Endodermal cell (in vitro differentiated cells): ENCODE data around the gene GYS1. TPM values are rescaled to one million over a fixed set of nuclear protein-coding genes. Genes with fewer than 3 reads are reported as not detected.
"Not testable (repeated sequence)": the region's sequence is repeated elsewhere in the genome, so short reads cannot be mapped to it uniquely, and the experiment has no call there.

Source experiments
- DNase-seq: peaks from one replicate; pipeline ENCODE4 v3.0.0-alpha.2; 2017
- H3K27ac ChIP-seq: 2 replicates; pipeline ENCODE4 v1.5.1; 2013; ENCODE audit warnings: mild to moderate bottlenecking, low read depth, low read length, moderate library complexity
- H3K27me3 ChIP-seq: 2 replicates; pipeline ENCODE4 v1.6.1; 2013; ENCODE audit warnings: mild to moderate bottlenecking, low read length, moderate library complexity; ENCODE audit not compliant: insufficient read depth, control insufficient read depth, poor library complexity, severe bottlenecking
- H3K36me3 ChIP-seq: 2 replicates; pipeline ENCODE4 v1.7.0; 2013; ENCODE audit warnings: mild to moderate bottlenecking, low read length, moderate library complexity; ENCODE audit not compliant: control insufficient read depth, insufficient read depth
- H3K4me1 ChIP-seq: one replicate; pipeline ENCODE4 v1.7.0; 2013; ENCODE audit warnings: low read length; ENCODE audit not compliant: control insufficient read depth, insufficient read depth
- H3K4me3 ChIP-seq: 2 replicates; pipeline ENCODE4 v1.5.1; 2013; ENCODE audit warnings: mild to moderate bottlenecking, low read length, moderate library complexity
- H3K9ac ChIP-seq: 2 replicates; pipeline ENCODE4 v1.6.1; 2013; ENCODE audit warnings: mild to moderate bottlenecking, low read length, moderate library complexity; ENCODE audit not compliant: poor library complexity, severe bottlenecking; ENCODE audit errors: extremely low read depth
- H3K9me3 ChIP-seq: 2 replicates; pipeline ENCODE4 v1.6.1; 2013; ENCODE audit warnings: mild to moderate bottlenecking, low read length, moderate library complexity; ENCODE audit not compliant: control insufficient read depth
- H3K27ac Mint-ChIP-seq: 2 replicates; pipeline ENCODE4 v1.8.0; 2020; ENCODE audit warnings: mixed read lengths
- H3K27me3 Mint-ChIP-seq: 2 replicates; pipeline ENCODE4 v1.8.0; 2021; ENCODE audit warnings: mild to moderate bottlenecking, mixed read lengths; ENCODE audit not compliant: insufficient read depth
- H3K36me3 Mint-ChIP-seq: 2 replicates; pipeline ENCODE4 v1.8.0; 2020; ENCODE audit warnings: low read depth, mixed read lengths
- H3K4me1 Mint-ChIP-seq: 2 replicates; pipeline ENCODE4 v1.8.0; 2020; ENCODE audit warnings: mixed read lengths
- H3K4me3 Mint-ChIP-seq: 2 replicates; pipeline ENCODE4 v1.8.0; 2020; ENCODE audit warnings: mild to moderate bottlenecking, moderate library complexity, mixed read lengths
- H3K9me3 Mint-ChIP-seq: 2 replicates; pipeline ENCODE4 v1.8.0; 2020; ENCODE audit warnings: mild to moderate bottlenecking, mixed read lengths
- CTCF ChIP-seq: fragments of 200-600 bp; sonication (generic); conservative IDR thresholded peaks from 2 replicates; pipeline ENCODE4 v1.5.0; 2021; ENCODE audit warnings: antibody characterized with exemption, mild to moderate bottlenecking
- WGBS, 2 experiments: methylation state at CpG; one replicate each; pipeline versions ENCODE4 v1.1.5 to v1.1.7; 2013; ENCODE audit warnings: missing lambda C conversion rate in 2 of 2, mixed read lengths in 1 of 2; ENCODE audit not compliant: insufficient coverage in 1 of 2, insufficient read length in 1 of 2; 5-methylcytosine and 5-hydroxymethylcytosine counted together
- long read RNA-seq, 4 experiments: library from polyadenylated mRNA in 2 of 4; library from RNA in 1 of 4; library from capped mRNA in 1 of 4; stranded (forward) in 3 of 4; unstranded in 1 of 4; transcript quantifications; one replicate each; pipeline ENCODE4 v2.0.0, GENCODE V29; 2020 to 2021; ENCODE audit warnings: inconsistent platforms in 1 of 4
- polyA plus RNA-seq, 2 experiments: library from polyadenylated mRNA; stranded (reverse); fragments of 50-300 nt; gene quantifications; one replicate each; pipeline ENCODE4 v1.2.3, GENCODE V29; 2013
- total RNA-seq, 2 donors: library from RNA; stranded (reverse); fragmentation: NEBNext Ultra II Directional in 1 of 2; extraction: Animal tissue kit (Norgen Biotek cat#: 25700) in 1 of 2; gene quantifications; 2 replicates in 1 of 2; 3 replicates in 1 of 2; pipeline ENCODE4 v1.2.1, GENCODE V29; 2021

The GYS1 gene
- 10 to 100 TPM; 63.5 to 69.1 TPM for total RNA-seq
- polyA plus RNA-seq (2013, experiment 1 of 2), result 34.7 TPM
- 34.4 TPM for polyA plus RNA-seq (2013, experiment 2 of 2)
- long read RNA-seq, experiment 1, transcript GYS1-202 (16 exons, 3,574 nt), result major isoform, 8 of 24 reads
- long read RNA-seq, experiment 1, partial matches to known transcripts, result 14 of 24 reads
- long read RNA-seq, experiment 1, other reads (novel, unspliced or antisense), result 2 of 24 reads
- long read RNA-seq, experiment 2, transcript GYS1-202 (16 exons, 3,574 nt), result major isoform, 97 of 130 reads
- long read RNA-seq, experiment 2, partial matches to known transcripts, result 24 of 130 reads
- long read RNA-seq, experiment 2, other reads (novel, unspliced or antisense), result 9 of 130 reads
- long read RNA-seq, experiment 3, transcript GYS1-202 (16 exons, 3,574 nt), result major isoform, 74 of 85 reads
- long read RNA-seq, experiment 3, partial matches to known transcripts, result 10 of 85 reads
- long read RNA-seq, experiment 3, other reads (novel, unspliced or antisense), result 1 of 85 reads
- long read RNA-seq, experiment 4, partial matches to known transcripts, result 1 of 1 reads
- long read RNA-seq, experiment 4, other reads (novel, unspliced or antisense), result 0 of 1 reads

DNA sequence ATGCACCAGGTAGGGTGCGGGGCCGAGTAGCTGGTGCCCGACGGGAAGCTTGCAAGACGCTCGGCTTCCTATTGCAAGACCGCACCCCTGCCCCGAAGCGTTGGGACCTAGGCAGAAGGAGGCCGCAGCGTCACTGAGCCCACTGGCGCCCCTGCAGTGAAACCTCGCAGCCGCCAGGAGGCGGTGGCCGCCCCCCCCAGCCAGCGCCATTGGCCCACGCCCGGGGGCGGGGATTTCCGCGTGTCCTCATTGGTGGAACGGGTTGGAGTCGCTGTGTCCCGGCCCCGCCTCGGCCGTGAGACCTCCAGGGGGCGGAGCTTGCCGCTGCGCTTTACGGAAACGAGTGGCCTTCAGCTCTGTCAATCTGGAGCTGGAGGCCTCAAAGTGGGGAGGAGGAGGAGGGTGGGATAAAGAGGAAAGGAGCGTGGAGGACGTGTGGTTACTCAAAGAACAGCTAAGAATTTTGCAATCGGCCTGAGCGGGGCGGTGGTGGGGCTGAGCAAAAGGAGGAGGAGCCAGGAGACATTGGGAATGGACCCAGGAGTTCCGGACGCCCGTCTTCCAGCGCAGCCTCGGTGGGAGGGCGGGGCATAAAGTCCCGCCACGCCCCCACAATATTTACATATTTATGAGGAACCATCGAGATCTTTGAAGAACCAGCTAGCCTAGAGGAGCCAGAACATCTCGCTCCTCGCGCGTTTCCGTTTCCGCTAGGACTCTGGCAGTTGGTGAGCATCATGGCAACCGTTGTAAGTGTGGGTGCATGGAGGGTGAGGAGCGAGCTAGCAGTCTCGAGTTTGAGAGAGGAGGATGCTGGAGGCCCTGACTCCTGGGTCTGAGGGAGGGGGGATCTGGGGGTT, at the start of gene GYS1, which contains the start of gene RUVBL2:
Gene GYS1, minus strand, starts transcription at position 135 of the 860 bp plus-strand sequence. CDS start 197 bp downstream, outside the sequence.
Gene RUVBL2, plus strand, starts transcription at position 713 of the 860 bp plus-strand sequence. Its CDS starts 25 bp downstream, at position 738.
- peak; percentile 98 for TF ChIP-seq CTCF
- Histone ChIP-seq H3K27ac (peak within 1 kb of the TSS; percentile 85), H3K9ac (peak within 1 kb of the TSS; percentile 83), H3K9me3 (no peaks in the 10 kb centered on the region), H3K27me3 (no peaks in the 10 kb centered on the region), H3K4me1 (peaks cover 4% of the 10 kb centered on the region), H3K4me3 (peak within 1 kb of the TSS; percentile 100), H3K36me3 (peaks cover 4% of the 10 kb centered on the region)
- WGBS, 2 experiments, result 0% methylated on average over 8 to 56 of the region's 56 CpGs
- peak; percentile 100 for DNase-seq
- peak within 1 kb of the TSS; percentile 99 for H3K27ac Mint-ChIP-seq
- H3K27me3 Mint-ChIP-seq, result no peaks in the 10 kb centered on the region
- peaks cover 23% of the 10 kb centered on the region for H3K4me1 Mint-ChIP-seq
- H3K4me3 Mint-ChIP-seq, result peak within 1 kb of the TSS; percentile 97
- no peaks in the 10 kb centered on the region for H3K9me3 Mint-ChIP-seq
- H3K36me3 Mint-ChIP-seq, result peaks cover 26% of the 10 kb centered on the region

DNA sequence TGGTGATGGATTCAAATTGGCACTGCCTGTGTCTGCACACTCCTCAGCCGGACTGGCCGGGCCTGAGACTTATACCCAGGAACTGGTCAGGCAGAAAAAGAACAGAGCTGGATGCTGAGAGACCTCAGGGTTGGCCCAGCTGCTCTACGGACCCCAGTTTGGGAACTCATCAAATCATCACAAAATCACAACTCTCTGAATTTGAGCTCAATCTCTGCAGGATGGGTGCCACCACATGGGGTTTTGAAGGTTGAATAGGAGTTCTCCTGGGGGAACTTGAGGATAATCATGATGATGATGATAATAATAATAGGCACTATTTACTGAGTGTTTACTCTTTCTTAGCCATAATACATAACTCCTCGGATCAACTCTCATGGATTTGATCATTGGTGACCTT, 49.6 kb upstream of the GYS1 start:
- H3K4me3 ChIP-seq, H3K4me1 Mint-ChIP-seq: not testable (repeated sequence)

DNA sequence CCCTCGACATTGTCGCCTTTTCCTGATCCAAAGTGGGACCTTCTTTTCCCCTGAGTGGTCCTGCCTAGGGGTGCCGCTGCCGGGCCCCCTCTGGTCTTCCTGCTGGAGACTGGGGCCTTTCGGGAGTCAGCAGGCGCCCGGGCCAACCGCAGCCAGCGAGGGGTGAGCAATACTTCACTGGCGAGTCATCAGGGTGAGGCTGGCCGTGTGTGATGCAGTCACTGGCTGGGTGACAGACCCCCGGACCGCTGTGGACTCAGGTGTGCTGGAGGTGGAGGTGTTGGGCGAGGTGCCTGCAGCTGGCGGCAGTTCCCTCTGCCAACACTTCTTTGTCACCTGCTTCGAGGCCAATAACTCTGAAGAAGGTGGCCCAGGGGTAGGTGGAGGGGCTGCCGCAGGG, 49.1 kb upstream of the GYS1 start:
- Histone ChIP-seq H3K36me3 (no peaks in the 10 kb centered on the region), H3K9me3 (no peaks in the 10 kb centered on the region), H3K4me1 (no peaks in the 10 kb centered on the region), H3K27ac (no peak overlapping the region), H3K9ac (no peak overlapping the region), H3K27me3 (no peaks in the 10 kb centered on the region), H3K4me3 (no peak overlapping the region)
- H3K27ac Mint-ChIP-seq, result no peak overlapping the region
- peak; percentile 63 for DNase-seq
- no peaks in the 10 kb centered on the region for H3K36me3 Mint-ChIP-seq
- WGBS, 2 experiments, result 80 to 84% methylated on average over 6 to 17 of the region's 17 CpGs
- H3K4me3 Mint-ChIP-seq, result no peak overlapping the region
- no peaks in the 10 kb centered on the region for H3K4me1 Mint-ChIP-seq
- peaks cover 8% of the 10 kb centered on the region for H3K27me3 Mint-ChIP-seq
- no peak for TF ChIP-seq CTCF
- no peaks in the 10 kb centered on the region for H3K9me3 Mint-ChIP-seq

More for the DNA sequence above, 49.6 kb upstream of the GYS1 start:
- H3K27ac ChIP-seq, H3K9ac ChIP-seq, H3K4me1 ChIP-seq, H3K4me3 Mint-ChIP-seq, H3K9me3 Mint-ChIP-seq, H3K9me3 ChIP-seq, H3K27me3 ChIP-seq, H3K27me3 Mint-ChIP-seq, DNase-seq, H3K36me3 Mint-ChIP-seq, H3K27ac Mint-ChIP-seq, H3K36me3 ChIP-seq: not testable (repeated sequence)
- 83% methylated on average over 1 of the region's 4 CpGs; no CpG with 5 or more reads in 1 of the 2 experiments for WGBS, 2 experiments

- H3K4me3 Mint-ChIP-seq, H3K36me3 ChIP-seq, H3K27ac ChIP-seq, H3K9me3 ChIP-seq, H3K27me3 ChIP-seq, H3K4me1 Mint-ChIP-seq, DNase-seq, H3K36me3 Mint-ChIP-seq, H3K4me3 ChIP-seq, H3K9ac ChIP-seq, H3K9me3 Mint-ChIP-seq, H3K4me1 ChIP-seq, H3K27ac Mint-ChIP-seq: not testable (repeated sequence)
- 75 to 100% methylated on average over 1 to 2 of the region's 9 CpGs for WGBS, 2 experiments
- H3K27me3 Mint-ChIP-seq, result peaks cover 15% of the 10 kb centered on the region
Observed at GRCh38 chr19:49039736-49040135, 46.6 kb upstream of the GYS1 start.

GRCh38 chr19:49038557-49039276, 45.6 kb upstream of the GYS1 start:
- H3K9me3 ChIP-seq, H3K9me3 Mint-ChIP-seq, DNase-seq, H3K4me3 ChIP-seq, H3K36me3 Mint-ChIP-seq, H3K9ac ChIP-seq, H3K4me3 Mint-ChIP-seq, H3K4me1 Mint-ChIP-seq, H3K4me1 ChIP-seq, H3K27me3 ChIP-seq, H3K36me3 ChIP-seq, H3K27ac Mint-ChIP-seq, H3K27ac ChIP-seq: not testable (repeated sequence)
- WGBS, 2 experiments, result 83 to 86% methylated on average over 18 to 26 of the region's 26 CpGs
- H3K27me3 Mint-ChIP-seq, result peaks cover 15% of the 10 kb centered on the region
